Adrenal gland (tissue), 12 donors: ENCODE data around the gene ITIH2. TPM values are rescaled to one million over a fixed set of nuclear protein-coding genes. Genes with fewer than 3 reads are reported as not detected.
"Not testable (repeated sequence)": the region's sequence is repeated elsewhere in the genome, so short reads cannot be mapped to it uniquely, and the experiment has no call there.

Experiments
- DNase-seq, 7 donors: peaks; one replicate each; pipeline ENCODE4 v3.0.0-alpha.2; 2019 to 2020
- H3K27ac ChIP-seq, 5 donors: fragments of 200-600 bp; sonication (generic) in 4 of 5; 1 replicate in 3 of 5; 2 replicates in 2 of 5; pipeline versions ENCODE4 v1.5.1 to v1.8.0; 2016 to 2020; ENCODE audit warnings: mild to moderate bottlenecking in 1 of 5
- H3K27me3 ChIP-seq: fragments of 200-600 bp; 2 replicates; pipeline ENCODE4 v1.8.0; 2021
- H3K36me3 ChIP-seq, 2 donors: fragments of 200-600 bp; replicated peaks in 1 of 2; 1 replicate in 1 of 2; 2 replicates in 1 of 2; pipeline versions ENCODE4 v1.5.1 to v1.8.0; 2018 to 2022
- H3K4me1 ChIP-seq, 2 donors: fragments of 200-600 bp; replicated peaks in 1 of 2; 1 replicate in 1 of 2; 2 replicates in 1 of 2; pipeline versions ENCODE4 v1.5.1 to v1.8.0; 2018 to 2021
- H3K4me3 ChIP-seq, 4 donors: fragments of 200-600 bp; sonication (generic) in 3 of 4; one replicate each; pipeline ENCODE4 v1.5.1; 2016 to 2018
- H3K9me3 ChIP-seq, 3 donors: fragments of 200-600 bp; sonication (generic) in 1 of 3; replicated peaks in 1 of 3; 1 replicate in 2 of 3; 2 replicates in 1 of 3; pipeline versions ENCODE4 v1.5.1 to v1.8.0; 2016 to 2021
- POLR2A ChIP-seq, 2 donors: fragments of 450-650 bp; IDR thresholded peaks; one replicate each; pipeline ENCODE4 v1.6.1; 2017; ENCODE audit warnings: antibody characterized with exemption in 2 of 2, mild to moderate bottlenecking in 2 of 2, moderate library complexity in 1 of 2
- whole genome bisulfite sequencing, 4 donors: extraction: QIAGEN DNeasy Blood & Tissue Kit in 2 of 4; methylation state at CpG; one replicate each; pipeline versions ENCODE4 v1.1.5 to v1.1.7; 2013 to 2017; 5-methylcytosine and 5-hydroxymethylcytosine counted together
- intact Hi-C, 2 donors: fragments of 100-400 bp; cut with DNase I; formaldehyde crosslinking; loops; one replicate each; pipeline versions ENCODE4 v1.14.1 to v1.15.0; 2022 to 2023
- polyA plus RNA-seq, 3 donors: library from polyadenylated mRNA; stranded (reverse); fragments of 200-250 nt in 2 of 3; fragments of 350-450 nt in 1 of 3; fragmentation: Illumina TruSeq in 1 of 3; extraction: RNeasy Lipid Tissue Mini Kit (QIAGEN cat#74804) in 1 of 3; gene quantifications; one replicate each; pipeline ENCODE4 v1.2.3, GENCODE V29; 2013 to 2014
- total RNA-seq, 9 donors: library from RNA; depleted of rRNA in 4 of 9; stranded (reverse); fragments of >200 nt in 4 of 9; fragments of 120-200 nt in 1 of 9; fragmentation: NEBNext Ultra II Directional in 1 of 9; extraction: Animal tissue kit (Norgen Biotek cat#: 25700) in 1 of 9; gene quantifications; one replicate each; pipeline versions ENCODE4 v1.1.0 to v1.2.4, GENCODE V29; 2013 to 2023
- TF ChIP-seq, protein P1 (sequence below), 6 experiments: fragments of 450-650 bp in 4 of 6; fragments of 200-600 bp in 2 of 6; sonication (generic) in 1 of 6; IDR thresholded peaks; 1 replicate in 5 of 6; 2 replicates in 1 of 6; pipeline versions ENCODE4 v1.5.1 to v1.8.0; 2016 to 2021; ENCODE audit warnings: antibody characterized with exemption in 6 of 6, mild to moderate bottlenecking in 2 of 6, moderate library complexity in 1 of 6
- donor health status: healthy with polysubstance abuse.
- donor health status: Bipolar disorder and iron deficiency.
- donor health status: DM: yes; HTN: yes; CAD: no.
- donor health status: DM: no; HTN: no; CAD: no.
- donor health status: DM: no; HTN: no; CAD: no.
- donor health status: DM: yes; HTN: yes; CAD: no.

ITIH2 gene
- total and polyA plus RNA-seq, 12 donors = 0.03 to 1.6 (median 0.22) TPM; not detected in 1

DNA sequence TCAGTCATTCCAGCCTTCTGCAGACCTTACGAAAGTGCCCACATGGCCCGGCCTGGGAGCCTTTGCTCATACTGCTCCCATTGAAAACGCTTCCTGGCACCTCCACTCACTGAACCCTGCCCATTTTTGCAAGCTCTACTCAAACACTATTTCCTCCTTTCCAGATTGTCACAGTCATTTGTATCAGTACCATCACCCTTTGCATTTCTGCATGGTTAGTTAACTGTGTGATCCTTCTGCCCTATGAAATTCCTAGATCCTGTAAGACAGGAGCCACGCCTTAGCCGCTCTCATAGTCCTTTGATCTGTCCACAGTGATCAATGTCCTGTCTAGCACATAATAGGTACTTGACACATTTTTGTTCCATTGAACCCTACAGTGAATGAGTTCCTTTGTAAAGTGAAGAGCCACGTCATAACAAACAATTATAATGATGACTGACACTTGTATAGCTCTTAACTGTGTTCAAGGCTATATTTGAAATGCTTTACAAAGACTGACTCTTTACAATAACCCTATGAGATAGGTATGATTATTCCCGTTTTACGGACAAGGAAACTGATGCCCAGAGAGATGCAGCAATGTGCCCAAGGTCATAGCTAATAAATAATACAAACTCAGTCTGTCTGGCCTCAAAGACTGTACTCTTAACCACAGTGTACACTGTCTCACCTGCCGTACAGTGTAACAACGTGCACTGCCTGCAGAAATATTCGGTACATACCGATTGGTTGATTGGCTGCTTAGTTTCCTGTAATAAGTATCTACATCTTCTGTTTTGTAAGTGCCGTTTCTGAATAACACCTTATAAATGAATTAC lies 16.6 kb upstream of the ITIH2 start:
- H3K27ac ChIP-seq = no peak overlapping the region
- WGBS, 4 donors = 64 to 72% (median 71%) methylated on average over 13 of the region's 13 CpGs
- intact Hi-C loops = loop anchor here in 1 of 2 donors (2.0 kb wide), 1 partner anchor 160 kb away; no protein-coding TSS in a partner anchor
- TF ChIP-seq POLR2A (IDR thresholded peaks at IDR 0.05) = no peak
- TF ChIP-seq, protein P1, sequence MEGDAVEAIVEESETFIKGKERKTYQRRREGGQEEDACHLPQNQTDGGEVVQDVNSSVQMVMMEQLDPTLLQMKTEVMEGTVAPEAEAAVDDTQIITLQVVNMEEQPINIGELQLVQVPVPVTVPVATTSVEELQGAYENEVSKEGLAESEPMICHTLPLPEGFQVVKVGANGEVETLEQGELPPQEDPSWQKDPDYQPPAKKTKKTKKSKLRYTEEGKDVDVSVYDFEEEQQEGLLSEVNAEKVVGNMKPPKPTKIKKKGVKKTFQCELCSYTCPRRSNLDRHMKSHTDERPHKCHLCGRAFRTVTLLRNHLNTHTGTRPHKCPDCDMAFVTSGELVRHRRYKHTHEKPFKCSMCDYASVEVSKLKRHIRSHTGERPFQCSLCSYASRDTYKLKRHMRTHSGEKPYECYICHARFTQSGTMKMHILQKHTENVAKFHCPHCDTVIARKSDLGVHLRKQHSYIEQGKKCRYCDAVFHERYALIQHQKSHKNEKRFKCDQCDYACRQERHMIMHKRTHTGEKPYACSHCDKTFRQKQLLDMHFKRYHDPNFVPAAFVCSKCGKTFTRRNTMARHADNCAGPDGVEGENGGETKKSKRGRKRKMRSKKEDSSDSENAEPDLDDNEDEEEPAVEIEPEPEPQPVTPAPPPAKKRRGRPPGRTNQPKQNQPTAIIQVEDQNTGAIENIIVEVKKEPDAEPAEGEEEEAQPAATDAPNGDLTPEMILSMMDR (IDR thresholded peaks at IDR 0.05) = no peak
- no peaks in the 10 kb centered on the region for H3K36me3 ChIP-seq
- H3K4me3 ChIP-seq = no peak overlapping the region
- H3K9me3 ChIP-seq = no peaks in the 10 kb centered on the region
- no peaks in the 10 kb centered on the region for H3K4me1 ChIP-seq
- no peak for DNase-seq
- no peaks in the 10 kb centered on the region for H3K27me3 ChIP-seq

DNA sequence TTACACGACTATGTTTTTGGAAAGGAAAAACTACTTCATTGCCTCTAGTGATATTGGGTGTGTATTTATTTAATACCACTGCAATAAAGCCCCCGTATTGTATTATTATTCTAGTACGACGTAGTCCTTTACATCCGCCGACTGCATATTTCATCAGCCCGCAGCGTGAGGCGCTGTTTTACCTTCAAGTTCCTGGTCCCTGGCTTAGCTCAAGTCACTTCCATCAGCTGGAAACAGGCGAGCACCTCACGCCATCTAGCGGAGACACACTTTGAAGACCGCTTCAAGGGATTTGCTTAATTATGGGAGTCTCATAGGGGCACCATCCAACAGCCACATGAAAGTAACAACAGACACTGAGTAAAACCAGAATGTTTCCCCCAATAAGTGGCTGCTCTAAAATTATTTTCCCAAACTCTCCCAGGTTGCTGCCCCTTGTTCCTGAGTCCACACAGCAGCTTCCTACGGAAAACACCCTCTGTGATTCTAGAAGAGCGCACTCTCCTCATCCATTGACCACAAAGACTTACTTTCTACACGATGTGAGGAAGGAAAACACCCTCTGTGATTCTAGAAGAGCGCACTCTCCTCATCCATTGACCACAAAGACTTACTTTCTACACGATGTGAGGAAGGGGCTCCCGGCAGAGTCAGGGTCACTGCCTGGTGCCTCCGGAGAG lies 15.7 kb upstream of the ITIH2 start:
- no peaks in the 10 kb centered on the region for H3K36me3 ChIP-seq
- 18 to 21% (median 19%) methylated on average over 20 of the region's 20 CpGs for WGBS, 4 donors
- H3K4me1 ChIP-seq = no peaks in the 10 kb centered on the region
- no peaks in the 10 kb centered on the region for H3K9me3 ChIP-seq
- H3K27me3 ChIP-seq = no peaks in the 10 kb centered on the region
- no peak overlapping the region for H3K27ac ChIP-seq
- TF ChIP-seq, protein P1 (IDR thresholded peaks at IDR 0.05) = peak; percentile 77 to 95 (median 92)
- TF ChIP-seq POLR2A (IDR thresholded peaks at IDR 0.05) = no peak
- DNase-seq = peak; percentile 79 to 95 (median 88)
- H3K4me3 ChIP-seq = no peak overlapping the region
- intact Hi-C loops = loop anchor here in 1 of 2 donors (2.0 kb wide), 1 partner anchor 161 kb away; no protein-coding TSS in a partner anchor

DNA sequence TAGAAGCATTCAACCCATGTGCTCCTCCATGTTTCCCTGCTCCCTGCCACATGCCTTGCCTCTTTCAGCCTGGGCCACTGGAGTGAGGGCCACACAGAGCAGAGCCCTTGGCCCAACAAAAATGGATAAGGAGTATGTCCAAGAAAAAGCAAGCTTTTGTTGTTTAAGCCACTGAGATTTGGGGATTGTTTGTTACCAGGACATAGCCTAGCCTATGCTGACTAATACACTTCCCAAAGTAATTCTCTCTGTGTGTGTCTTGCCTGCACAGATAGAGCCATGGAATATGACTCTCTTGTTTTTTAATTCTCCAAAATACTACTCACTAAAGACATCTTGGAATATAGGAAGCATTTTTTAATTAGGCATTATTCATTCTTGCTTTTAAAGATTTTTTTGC lies 13.5 kb upstream of the ITIH2 start:
- intact Hi-C loops = no loop called here
- Histone ChIP-seq H3K4me3 (no peak overlapping the region), H3K36me3 (no peaks in the 10 kb centered on the region), H3K9me3 (peaks cover 0 to 5% (median 0%) of the 10 kb centered on the region in 3 donors), H3K27ac (no peak overlapping the region), H3K4me1 (no peaks in the 10 kb centered on the region), H3K27me3 (no peaks in the 10 kb centered on the region)
- no peak for DNase-seq
- TF ChIP-seq, protein P1 (IDR thresholded peaks at IDR 0.05) = no peak
- no peak for TF ChIP-seq POLR2A (IDR thresholded peaks at IDR 0.05)

DNA sequence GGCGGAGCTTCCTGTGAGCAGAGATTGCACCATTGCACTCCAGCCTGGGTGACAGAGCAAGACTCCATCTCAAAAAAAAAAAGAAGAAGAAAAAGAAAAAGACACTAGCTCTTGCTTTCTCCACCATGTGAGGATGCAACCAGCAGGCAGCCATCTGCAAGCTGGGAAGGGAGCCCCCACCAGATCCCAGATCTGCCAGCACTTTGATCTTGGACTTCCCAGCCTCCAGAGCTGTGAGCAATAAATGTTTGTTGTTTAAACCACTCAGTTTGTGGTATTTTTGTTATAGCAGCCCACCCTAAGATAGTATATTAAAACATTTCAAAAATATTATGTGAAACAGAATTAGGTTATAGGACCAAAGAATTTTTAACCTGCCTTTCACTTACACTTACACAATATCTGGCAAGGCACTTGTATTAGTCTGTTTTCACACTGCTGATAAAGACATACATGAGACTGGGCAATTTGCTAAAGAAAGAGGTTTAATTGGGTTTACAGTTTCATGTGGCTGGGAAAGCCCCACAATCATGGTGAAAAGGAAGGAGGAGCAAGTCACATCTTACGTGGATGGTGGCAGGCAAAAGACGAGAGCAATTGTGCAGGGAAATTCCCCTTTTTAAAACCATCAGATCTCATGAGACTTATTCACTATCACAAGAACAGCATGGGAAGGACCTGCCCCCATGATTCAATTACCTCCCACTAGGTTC lies 12.1 kb upstream of the ITIH2 start:
- 72 to 78% (median 76%) methylated on average over 3 of the region's 3 CpGs for WGBS, 4 donors
- intact Hi-C loops, H3K9me3 ChIP-seq, DNase-seq, H3K27ac ChIP-seq, H3K27me3 ChIP-seq, H3K36me3 ChIP-seq, H3K4me1 ChIP-seq, H3K4me3 ChIP-seq: not testable (repeated sequence)

DNA sequence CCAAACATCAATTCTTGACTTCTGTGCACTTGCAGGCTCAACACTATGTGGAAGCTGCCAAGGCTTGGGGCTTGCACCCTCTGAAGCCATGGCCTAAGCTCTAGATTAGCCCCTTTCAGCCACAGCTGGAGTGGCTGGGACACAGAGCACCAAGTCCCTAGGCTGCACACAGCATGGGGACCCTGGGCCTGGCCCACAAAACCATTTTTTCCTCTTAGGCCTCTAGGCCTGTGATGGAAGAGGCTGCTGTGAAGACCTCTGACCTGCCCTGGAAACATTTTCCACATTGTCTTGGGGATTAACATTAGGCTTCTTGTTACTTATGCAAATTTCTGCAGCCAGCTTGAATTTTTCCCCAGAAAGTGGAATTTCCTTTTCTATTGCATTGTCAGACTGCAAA lies 10.7 kb upstream of the ITIH2 start:
- intact Hi-C loops, H3K27me3 ChIP-seq, H3K36me3 ChIP-seq, H3K9me3 ChIP-seq, H3K27ac ChIP-seq, H3K4me1 ChIP-seq, DNase-seq, H3K4me3 ChIP-seq: not testable (repeated sequence)

DNA sequence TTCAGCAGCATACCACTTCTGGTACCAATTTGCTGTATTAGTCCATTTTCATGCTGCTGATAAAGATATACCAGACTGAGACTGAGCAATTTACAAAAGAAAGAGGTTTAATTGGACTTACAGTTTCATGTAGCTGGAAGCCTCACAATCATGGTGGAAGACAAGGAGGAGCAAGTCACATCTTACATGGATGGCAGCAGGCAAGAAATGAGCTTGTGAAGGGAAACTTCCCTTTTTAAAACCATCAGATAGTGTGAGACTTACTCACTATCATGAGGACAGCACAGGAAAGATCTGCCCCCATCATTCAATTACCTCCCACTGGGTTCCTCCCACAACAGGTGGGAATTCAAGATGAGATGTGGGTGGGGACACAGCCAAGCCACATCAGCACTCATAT lies 9.9 kb upstream of the ITIH2 start:
- H3K9me3 ChIP-seq, H3K36me3 ChIP-seq, DNase-seq, H3K4me3 ChIP-seq, intact Hi-C loops, H3K27ac ChIP-seq, H3K4me1 ChIP-seq, H3K27me3 ChIP-seq: not testable (repeated sequence)
